K562 (cell line): ENCODE measurements around the gene CMPK1. TPM values are rescaled to one million over a fixed set of nuclear protein-coding genes. Genes with fewer than 3 reads are reported as not detected.

ENCODE experiments used
- ARNT ChIP-seq, 2 experiments: fragments of 450-650 bp; IDR thresholded peaks; 2 replicates each; pipeline ENCODE4 v1.6.1; 2016; ENCODE audit warnings: mild to moderate bottlenecking in 1 of 2
- CHD4 ChIP-seq: fragments of 200-600 bp; sonication (generic); IDR thresholded peaks from 3 replicates; pipeline ENCODE4 v1.6.1; 2012; ENCODE audit warnings: low read depth, mild to moderate bottlenecking, mixed read lengths, low read length, inconsistent platforms; ENCODE audit not compliant: insufficient read depth, insufficient replicate concordance, poor library complexity, severe bottlenecking
- CREM ChIP-seq: IDR thresholded peaks from 2 replicates; pipeline ENCODE4 v1.6.1; 2014; ENCODE audit warnings: antibody characterized with exemption, low read depth
- CTCFL ChIP-seq: IDR thresholded peaks from 2 replicates; pipeline ENCODE4 v1.6.1; 2011; ENCODE audit warnings: borderline replicate concordance, low read depth, mild to moderate bottlenecking, moderate library complexity, low read length; ENCODE audit not compliant: insufficient read depth, poor library complexity, severe bottlenecking
- IFI16 ChIP-seq: fragments of 250-450 bp; sonication (Bioruptor Pico); IDR thresholded peaks from 2 replicates; pipeline ENCODE4 v2.1.2; 2022; ENCODE audit warnings: mild to moderate bottlenecking, inconsistent platforms
- NUFIP1 ChIP-seq: fragments of 450-650 bp; IDR thresholded peaks from 2 replicates; pipeline ENCODE4 v1.6.1; 2018; ENCODE audit not compliant: partially characterized antibody
- SETDB1 ChIP-seq: IDR thresholded peaks from one replicate; pipeline ENCODE4 v1.6.1; 2012; ENCODE audit warnings: low read length, control low read depth, inconsistent platforms
- ZBTB11 ChIP-seq, 3 experiments: fragments of 200-800 bp in 1 of 3; fragments of 250-450 bp in 1 of 3; fragments of 450-650 bp in 1 of 3; sonication (Bioruptor Pico) in 1 of 3; sonication (Bioruptor generic) in 1 of 3; formaldehyde crosslinking in 1 of 3; IDR thresholded peaks; 2 replicates each; pipeline versions ENCODE4 v1.6.1 to v1.8.0; 2016 to 2022; ENCODE audit warnings: mild to moderate bottlenecking in 2 of 3, missing genetic modification characterization in 2 of 3, missing compliant biosample characterization in 1 of 3, moderate library complexity in 1 of 3
- ZNF175 ChIP-seq: fragments of 200-800 bp; sonication (Bioruptor generic); IDR thresholded peaks from 2 replicates; pipeline ENCODE4 v1.6.1; 2016; ENCODE audit warnings: low read depth, mild to moderate bottlenecking, missing genetic modification characterization, missing compliant biosample characterization
- ZNF778 ChIP-seq: fragments of 450-650 bp; formaldehyde crosslinking; IDR thresholded peaks from 2 replicates; pipeline ENCODE4 v1.4.0; 2020; ENCODE audit warnings: mild to moderate bottlenecking, moderate library complexity
- polyA plus RNA-seq, 8 experiments: library from polyadenylated mRNA; depleted of rRNA in 4 of 8; stranded (reverse) in 5 of 8; unstranded in 3 of 8; fragments of >200 nt; fragmentation: Nextera tagmentation in 2 of 8; fragmentation: Illumina TruSeq in 1 of 8; extraction: Ambion mirVana in 2 of 8; extraction: Trizol in 1 of 8; gene quantifications; 2 replicates each; pipeline versions ENCODE4 v1.2.1 to v1.2.3, GENCODE V29; 2011 to 2014; ENCODE audit warnings: inconsistent platforms in 1 of 8, missing spikeins in 1 of 8
- total RNA-seq, 7 experiments: library from RNA; depleted of rRNA in 6 of 7; stranded (reverse); fragments of >200 nt in 6 of 7; fragmentation: Illumina TruSeq in 2 of 7; extraction: Trizol in 2 of 7; gene quantifications; 2 replicates each; pipeline versions ENCODE4 v1.2.1 to v1.2.3, GENCODE V29; 2011 to 2021; ENCODE audit warnings: low replicate concordance in 1 of 7
- TF ChIP-seq, protein P1 (sequence below): fragments of 250-450 bp; sonication (Bioruptor Pico); IDR thresholded peaks from 2 replicates; pipeline ENCODE4 v1.9.0; 2021; ENCODE audit warnings: mild to moderate bottlenecking, inconsistent platforms
- TF ChIP-seq, protein P2 (sequence below): sonication (generic); formaldehyde crosslinking; IDR thresholded peaks from 2 replicates; pipeline ENCODE4 v1.8.1; 2022; ENCODE audit warnings: missing genetic modification reagents

CMPK1 gene
- total and polyA plus RNA-seq, 9 of the 15 experiments (the other 6 are each of a cell fraction or from before 2014, with no cell fraction given): 54.5 to 197 (median 116) TPM

- TF ChIP-seq ZBTB11 (CRISPR knock-in tag; IDR thresholded peaks at IDR 0.05) (peak in 1 of 3 experiments; percentile 50; a peak in 1 of 6 replicates), CREM (0 out of 2 replicates have a peak, but pooled peaks have one; percentile 59), ZNF175 (peak; percentile 36; the same call in 1 of the 2 replicates), ARNT (IDR thresholded peaks at IDR 0.05) (no peak), SETDB1 (no peak), ZNF778 (CRISPR knock-in tag) (no peak), CHD4 (no peak), CTCFL (peak; percentile 69), IFI16 (no peak), NUFIP1 (no peak)
- TF ChIP-seq, protein P1, sequence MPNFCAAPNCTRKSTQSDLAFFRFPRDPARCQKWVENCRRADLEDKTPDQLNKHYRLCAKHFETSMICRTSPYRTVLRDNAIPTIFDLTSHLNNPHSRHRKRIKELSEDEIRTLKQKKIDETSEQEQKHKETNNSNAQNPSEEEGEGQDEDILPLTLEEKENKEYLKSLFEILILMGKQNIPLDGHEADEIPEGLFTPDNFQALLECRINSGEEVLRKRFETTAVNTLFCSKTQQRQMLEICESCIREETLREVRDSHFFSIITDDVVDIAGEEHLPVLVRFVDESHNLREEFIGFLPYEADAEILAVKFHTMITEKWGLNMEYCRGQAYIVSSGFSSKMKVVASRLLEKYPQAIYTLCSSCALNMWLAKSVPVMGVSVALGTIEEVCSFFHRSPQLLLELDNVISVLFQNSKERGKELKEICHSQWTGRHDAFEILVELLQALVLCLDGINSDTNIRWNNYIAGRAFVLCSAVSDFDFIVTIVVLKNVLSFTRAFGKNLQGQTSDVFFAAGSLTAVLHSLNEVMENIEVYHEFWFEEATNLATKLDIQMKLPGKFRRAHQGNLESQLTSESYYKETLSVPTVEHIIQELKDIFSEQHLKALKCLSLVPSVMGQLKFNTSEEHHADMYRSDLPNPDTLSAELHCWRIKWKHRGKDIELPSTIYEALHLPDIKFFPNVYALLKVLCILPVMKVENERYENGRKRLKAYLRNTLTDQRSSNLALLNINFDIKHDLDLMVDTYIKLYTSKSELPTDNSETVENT (CRISPR knock-in tag): no peak; the same call in 1 of the 2 replicates
- TF ChIP-seq, protein P2, sequence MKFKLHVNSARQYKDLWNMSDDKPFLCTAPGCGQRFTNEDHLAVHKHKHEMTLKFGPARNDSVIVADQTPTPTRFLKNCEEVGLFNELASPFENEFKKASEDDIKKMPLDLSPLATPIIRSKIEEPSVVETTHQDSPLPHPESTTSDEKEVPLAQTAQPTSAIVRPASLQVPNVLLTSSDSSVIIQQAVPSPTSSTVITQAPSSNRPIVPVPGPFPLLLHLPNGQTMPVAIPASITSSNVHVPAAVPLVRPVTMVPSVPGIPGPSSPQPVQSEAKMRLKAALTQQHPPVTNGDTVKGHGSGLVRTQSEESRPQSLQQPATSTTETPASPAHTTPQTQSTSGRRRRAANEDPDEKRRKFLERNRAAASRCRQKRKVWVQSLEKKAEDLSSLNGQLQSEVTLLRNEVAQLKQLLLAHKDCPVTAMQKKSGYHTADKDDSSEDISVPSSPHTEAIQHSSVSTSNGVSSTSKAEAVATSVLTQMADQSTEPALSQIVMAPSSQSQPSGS (CRISPR knock-in tag): no peak
These were observed 553 bp downstream of the CMPK1 start (continued) for GRCh38 chr1:47333922-47334764.
